ENCODE measurements around the gene SPON1. TPM values are rescaled to one million over a fixed set of nuclear protein-coding genes. Genes with fewer than 3 reads are reported as not detected.
"Not testable (repeated sequence)": the region's sequence is repeated elsewhere in the genome, so short reads cannot be mapped to it uniquely, and the experiment has no call there.

The SPON1 gene
- total and polyA plus RNA-seq, 11 donors, result 1.6 to 20.0 (median 6.8) TPM

- intact Hi-C loops (cut with DNase I), result loop anchor here in 1 of 10 donors (10.0 kb wide), 1 partner anchor 125 kb away; no protein-coding TSS in a partner anchor
- peaks cover 0 to 22% (median 0%) of the 10 kb centered on the region in 12 donors for H3K4me1 ChIP-seq
- TF ChIP-seq CTCF (IDR thresholded peaks at IDR 0.05) (no peak), POLR2A (IDR thresholded peaks at IDR 0.05) (no peak)
- H3K9me3 ChIP-seq, result peaks cover 0 to 4% (median 0%) of the 10 kb centered on the region in 12 donors
- WGBS, 4 donors, result 83 to 86% (median 83%) methylated on average over 4 of the region's 4 CpGs
- peaks cover 0 to 18% (median 0%) of the 10 kb centered on the region in 9 donors for H3K27me3 ChIP-seq
- no peaks in the 10 kb centered on the region for H3K36me3 ChIP-seq
- no peak overlapping the region for H3K27ac ChIP-seq
- DNase-seq, result no peak
- ATAC-seq, result no peak
- H3K4me3 ChIP-seq, result no peak overlapping the region
These were observed 117.3 kb downstream of the SPON1 start for GRCh38 chr11:14079797-14080196.

- no peak for TF ChIP-seq CTCF (IDR thresholded peaks at IDR 0.05)
- TF ChIP-seq POLR2A (IDR thresholded peaks at IDR 0.05), result no peak
- no peak for DNase-seq
These were observed 119.2 kb downstream of the SPON1 start for GRCh38 chr11:14081581-14082231.

GRCh38 chr11:14082338-14082737 is 119.8 kb downstream of the SPON1 start:
- whole genome bisulfite sequencing, 4 donors, result 27 to 44% (median 33%) methylated on average over 5 of the region's 5 CpGs
- Histone ChIP-seq H3K36me3 (no peaks in the 10 kb centered on the region), H3K27ac (peak overlapping the region in 8 of 12 donors; percentile 7 to 63 (median 51)), H3K27me3 (peaks cover 0 to 14% (median 0%) of the 10 kb centered on the region in 9 donors), H3K9me3 (peaks cover 0 to 4% (median 0%) of the 10 kb centered on the region in 12 donors), H3K4me1 (peaks cover 0 to 22% (median 0%) of the 10 kb centered on the region in 12 donors), H3K4me3 (no peak overlapping the region)
- intact Hi-C loops (cut with DNase I), result loop anchor here in 1 of 10 donors (10.0 kb wide), 1 partner anchor 128 kb away; no protein-coding TSS in a partner anchor
- TF ChIP-seq POLR2A (IDR thresholded peaks at IDR 0.05), result no peak
- no peak for TF ChIP-seq CTCF (IDR thresholded peaks at IDR 0.05)
- ATAC-seq (peak; percentile 86 to 95 (median 93)), DNase-seq (peak in 1 of 5 donors; percentile 20)

More at GRCh38 chr11:14081581-14082231, 119.2 kb downstream of the SPON1 start:
- H3K4me1 ChIP-seq, result peaks cover 0 to 22% (median 0%) of the 10 kb centered on the region in 12 donors
- intact Hi-C loops (cut with DNase I), result loop anchor here in 1 of 10 donors (10.0 kb wide), 1 partner anchor 127 kb away; no protein-coding TSS in a partner anchor
- H3K4me3 ChIP-seq, result no peak overlapping the region
- 48 to 62% (median 55%) methylated on average over 6 of the region's 6 CpGs for WGBS, 4 donors
- peak overlapping the region in 10 of 12 donors; percentile 28 to 63 (median 47) for H3K27ac ChIP-seq
- peak; percentile 33 to 84 (median 68) for ATAC-seq
- H3K27me3 ChIP-seq, result peaks cover 0 to 13% (median 0%) of the 10 kb centered on the region in 9 donors
- H3K9me3 ChIP-seq, result peaks cover 0 to 4% (median 0%) of the 10 kb centered on the region in 12 donors
- no peaks in the 10 kb centered on the region for H3K36me3 ChIP-seq

- ATAC-seq, H3K36me3 ChIP-seq, H3K4me3 ChIP-seq, H3K4me1 ChIP-seq, DNase-seq, H3K27ac ChIP-seq, H3K9me3 ChIP-seq, H3K27me3 ChIP-seq: not testable (repeated sequence)
- WGBS, 4 donors, result 91 to 95% (median 92%) methylated on average over 2 of the region's 2 CpGs
- intact Hi-C loops (cut with DNase I), result loop anchor here in 1 of 10 donors (10.0 kb wide), 1 partner anchor 134 kb away; no protein-coding TSS in a partner anchor
These were observed 126.3 kb downstream of the SPON1 start for GRCh38 chr11:14088861-14089260.

Data from heart left ventricle (tissue), 16 donors.